NCI-H345 (cell line): ENCODE measurements around the gene DCD.
"Not testable (repeated sequence)": the region's sequence is repeated elsewhere in the genome, so short reads cannot be mapped to it uniquely, and the experiment has no call there.

Experiments used
- DNase-seq: peaks from one replicate; lab custom pipeline; 2025; lab: John Stamatoyannopoulos, UW

The DCD gene

GRCh38 chr12:54648265-54648664 is at the start of gene DCD:
Gene DCD, minus strand, starts transcription at chr12:54648365. Its CDS starts 62 bp downstream, at chr12:54648303.
- no peak for DNase-seq

GRCh38 chr12:54697851-54698250 is 49.7 kb upstream of the DCD start:
- no peak for DNase-seq

- no peak for DNase-seq
These were observed 44.2 kb upstream of the DCD start for GRCh38 chr12:54692353-54692752.

- DNase-seq: no peak
These were observed 41.8 kb upstream of the DCD start for GRCh38 chr12:54689984-54690383.

- DNase-seq: peak; percentile 36
These were observed 40.8 kb upstream of the DCD start for GRCh38 chr12:54689034-54689372.

- DNase-seq: no peak
These were observed 40.3 kb upstream of the DCD start for GRCh38 chr12:54688309-54689033.

GRCh38 chr12:54684636-54685630 is 36.8 kb upstream of the DCD start:
- DNase-seq: peak; percentile 53

GRCh38 chr12:54683398-54683797 is 35.2 kb upstream of the DCD start:
- peak; percentile 28 for DNase-seq

GRCh38 chr12:54682674-54683073 is 34.5 kb upstream of the DCD start:
- DNase-seq: no peak

GRCh38 chr12:54680374-54680773 is 32.2 kb upstream of the DCD start:
- no peak for DNase-seq

GRCh38 chr12:54678131-54678530 is 30.0 kb upstream of the DCD start:
- no peak for DNase-seq

GRCh38 chr12:54667945-54668344 is 19.8 kb upstream of the DCD start:
- DNase-seq: no peak

- DNase-seq: no peak
These were observed 17.8 kb upstream of the DCD start for GRCh38 chr12:54666008-54666407.

GRCh38 chr12:54665022-54665635 is 17.0 kb upstream of the DCD start:
- DNase-seq: not testable (repeated sequence)

- no peak for DNase-seq
These were observed 15.4 kb upstream of the DCD start for GRCh38 chr12:54663603-54664002.

- no peak for DNase-seq
These were observed 13.9 kb upstream of the DCD start for GRCh38 chr12:54662026-54662425.

GRCh38 chr12:54661048-54661447 is 12.9 kb upstream of the DCD start:
- no peak for DNase-seq

GRCh38 chr12:54660320-54660962 is 12.3 kb upstream of the DCD start:
- DNase-seq: no peak

GRCh38 chr12:54658306-54659264 is 10.4 kb upstream of the DCD start:
- no peak for DNase-seq

GRCh38 chr12:54657105-54657607 is 9.0 kb upstream of the DCD start:
- DNase-seq: no peak

GRCh38 chr12:54654926-54655325 is 6.8 kb upstream of the DCD start:
- DNase-seq: no peak
